Natural killer cell (primary cell): ENCODE data around the gene UFSP2. TPM values are rescaled to one million over a fixed set of nuclear protein-coding genes. Genes with fewer than 3 reads are reported as not detected.

Source experiments
- ATAC-seq, 3 donors: fragments of 150-1000 bp in 2 of 3; fragments of 200-7000 bp in 1 of 3; cut with Tn5 transposase; 1 replicate in 1 of 3; 2 replicates in 2 of 3; pipeline ENCODE4 v1.10.0; 2021; ENCODE audit warnings: mild to moderate bottlenecking in 2 of 3, moderate library complexity in 2 of 3
- DNase-seq, 2 donors: peaks; one replicate each; pipeline versions ENCODE4 v3.0.0 to v3.0.0-alpha.2; 2013 to 2021; ENCODE audit warnings: mixed read lengths in 1 of 2
- H3K27ac ChIP-seq: one replicate; pipeline ENCODE4 v1.5.1; 2013; ENCODE audit warnings: mild to moderate bottlenecking, low read length
- H3K27me3 ChIP-seq: one replicate; pipeline ENCODE4 v1.6.1; 2013; ENCODE audit warnings: low read length; ENCODE audit not compliant: control insufficient read depth, insufficient read depth
- H3K36me3 ChIP-seq: one replicate; pipeline ENCODE4 v1.6.1; 2013; ENCODE audit warnings: low read length; ENCODE audit not compliant: control insufficient read depth, insufficient read depth
- H3K4me1 ChIP-seq: one replicate; pipeline ENCODE4 v1.6.1; 2013; ENCODE audit warnings: low read length; ENCODE audit not compliant: control insufficient read depth, insufficient read depth
- H3K4me3 ChIP-seq: one replicate; pipeline ENCODE4 v1.5.1; 2013; ENCODE audit warnings: low read length
- H3K9me3 ChIP-seq: one replicate; pipeline ENCODE4 v1.6.1; 2013; ENCODE audit warnings: low read length; ENCODE audit not compliant: control insufficient read depth, insufficient read depth
- H3K27ac Mint-ChIP-seq, 2 donors: one replicate each; pipeline ENCODE4 v1.8.0; 2022; ENCODE audit warnings: mild to moderate bottlenecking in 2 of 2, mixed read lengths in 2 of 2, moderate library complexity in 1 of 2
- H3K27me3 Mint-ChIP-seq, 2 donors: one replicate each; pipeline ENCODE4 v1.8.0; 2022; ENCODE audit warnings: low read depth in 2 of 2, mixed read lengths in 2 of 2
- H3K36me3 Mint-ChIP-seq: one replicate; pipeline ENCODE4 v1.8.0; 2022; ENCODE audit warnings: mixed read lengths
- H3K4me1 Mint-ChIP-seq, 2 donors: one replicate each; pipeline ENCODE4 v1.8.0; 2022; ENCODE audit warnings: mixed read lengths in 2 of 2
- H3K4me3 Mint-ChIP-seq: one replicate; pipeline ENCODE4 v1.8.0; 2022; ENCODE audit warnings: mild to moderate bottlenecking, moderate library complexity, mixed read lengths
- H3K9me3 Mint-ChIP-seq, 2 donors: one replicate each; pipeline ENCODE4 v1.8.0; 2022; ENCODE audit warnings: mixed read lengths in 2 of 2
- CTCF ChIP-seq: fragments of 200-600 bp; IDR thresholded peaks from one replicate; pipeline ENCODE4 v1.8.0; 2022; ENCODE audit warnings: antibody characterized with exemption
- WGBS: methylation state at CpG from one replicate; pipeline ENCODE4 v1.1.7; 2013; ENCODE audit warnings: missing lambda C conversion rate; ENCODE audit not compliant: insufficient coverage; 5-methylcytosine and 5-hydroxymethylcytosine counted together
- intact Hi-C: fragments of 100-400 bp; cut with micrococcal nuclease; formaldehyde crosslinking; loops from one replicate; pipeline ENCODE4 v1.14.2; 2022
- total RNA-seq, 4 donors: library from RNA; stranded (reverse); fragments of 120-200 nt in 1 of 4; gene quantifications; one replicate each; pipeline versions ENCODE4 v1.2.3 to v1.2.4, GENCODE V29; 2013 to 2022

Gene UFSP2
- total RNA-seq, 3 donors from 2014 or later (not counting 1 experiment from before 2014, with no cell fraction given) = 14.0 to 18.8 (median 16.7) TPM

GRCh38 chr4:185468999-185469398 is 43.2 kb upstream of the UFSP2 start:
- ATAC-seq = no peak
- WGBS = 86% methylated on average over 2 of the region's 2 CpGs
- peaks cover 17% of the 10 kb centered on the region for H3K4me1 ChIP-seq
- H3K4me1 Mint-ChIP-seq = peaks cover 12 to 17% of the 10 kb centered on the region in 2 donors
- no peaks in the 10 kb centered on the region for H3K9me3 Mint-ChIP-seq
- no peaks in the 10 kb centered on the region for H3K27me3 ChIP-seq
- H3K9me3 ChIP-seq = no peaks in the 10 kb centered on the region
- no peak overlapping the region for H3K4me3 Mint-ChIP-seq
- H3K4me3 ChIP-seq = no peak overlapping the region
- H3K27ac ChIP-seq = no peak overlapping the region
- no peak for TF ChIP-seq CTCF
- H3K36me3 ChIP-seq = no peaks in the 10 kb centered on the region
- H3K27ac Mint-ChIP-seq = no peak overlapping the region
- intact Hi-C loops = no loop called here
- peaks cover 10 to 12% of the 10 kb centered on the region in 2 donors for H3K27me3 Mint-ChIP-seq
- H3K36me3 Mint-ChIP-seq = no peaks in the 10 kb centered on the region
- peak in 1 of 2 donors; percentile 20 for DNase-seq

GRCh38 chr4:185467991-185468390 is 42.2 kb upstream of the UFSP2 start:
- ATAC-seq (no peak), DNase-seq (peak in 1 of 2 donors; percentile 6)
- H3K36me3 ChIP-seq = no peaks in the 10 kb centered on the region
- H3K27ac Mint-ChIP-seq = no peak overlapping the region
- H3K4me1 ChIP-seq = peaks cover 17% of the 10 kb centered on the region
- H3K27me3 Mint-ChIP-seq = peaks cover 5 to 12% of the 10 kb centered on the region in 2 donors
- TF ChIP-seq CTCF = no peak
- peaks cover 12 to 17% of the 10 kb centered on the region in 2 donors for H3K4me1 Mint-ChIP-seq
- H3K4me3 ChIP-seq = no peak overlapping the region
- WGBS = 88% methylated on average over 8 of the region's 8 CpGs
- intact Hi-C loops = no loop called here
- H3K9me3 ChIP-seq = no peaks in the 10 kb centered on the region
- no peak overlapping the region for H3K27ac ChIP-seq
- H3K4me3 Mint-ChIP-seq = no peak overlapping the region
- H3K36me3 Mint-ChIP-seq = no peaks in the 10 kb centered on the region
- no peaks in the 10 kb centered on the region for H3K9me3 Mint-ChIP-seq
- H3K27me3 ChIP-seq = no peaks in the 10 kb centered on the region

GRCh38 chr4:185467101-185467500 is 41.3 kb upstream of the UFSP2 start:
- DNase-seq (no peak), ATAC-seq (no peak)
- no peaks in the 10 kb centered on the region for H3K9me3 ChIP-seq
- peaks cover 11% of the 10 kb centered on the region for H3K4me1 ChIP-seq
- no peaks in the 10 kb centered on the region for H3K27me3 ChIP-seq
- intact Hi-C loops = no loop called here
- H3K27ac Mint-ChIP-seq = no peak overlapping the region
- H3K4me3 ChIP-seq = no peak overlapping the region
- no peak overlapping the region for H3K27ac ChIP-seq
- 92% methylated on average over 3 of the region's 4 CpGs for WGBS
- H3K4me3 Mint-ChIP-seq = no peak overlapping the region
- H3K27me3 Mint-ChIP-seq = peaks cover 0 to 7% of the 10 kb centered on the region in 2 donors
- H3K36me3 Mint-ChIP-seq = no peaks in the 10 kb centered on the region
- H3K4me1 Mint-ChIP-seq = peaks cover 11 to 17% of the 10 kb centered on the region in 2 donors
- H3K9me3 Mint-ChIP-seq = no peaks in the 10 kb centered on the region
- TF ChIP-seq CTCF = no peak
- no peaks in the 10 kb centered on the region for H3K36me3 ChIP-seq

- Mint-ChIP-seq H3K4me3 (no peak overlapping the region), H3K9me3 (no peaks in the 10 kb centered on the region), H3K36me3 (no peaks in the 10 kb centered on the region), H3K4me1 (peaks cover 6 to 12% of the 10 kb centered on the region in 2 donors), H3K27ac (no peak overlapping the region), H3K27me3 (peaks cover 8 to 11% of the 10 kb centered on the region in 2 donors)
- Histone ChIP-seq H3K27me3 (no peaks in the 10 kb centered on the region), H3K36me3 (no peaks in the 10 kb centered on the region), H3K4me1 (peaks cover 4% of the 10 kb centered on the region), H3K27ac (no peak overlapping the region), H3K4me3 (no peak overlapping the region), H3K9me3 (no peaks in the 10 kb centered on the region)
- no peak for TF ChIP-seq CTCF
- ATAC-seq = no peak
- intact Hi-C loops = no loop called here
- DNase-seq = no peak
- 94% methylated on average over 3 of the region's 3 CpGs for WGBS
Observed at GRCh38 chr4:185465707-185466106, 39.9 kb upstream of the UFSP2 start.
